Endothelial cell of umbilical vein (primary cell): ENCODE results near the gene PRKAR1B. TPM values are rescaled to one million over a fixed set of nuclear protein-coding genes. Genes with fewer than 3 reads are reported as not detected.

Experiments used
- BruUV-seq: library from RNA; stranded (reverse); fragments of 400-500 nt; replicated peaks from 2 replicates; lab custom pipeline; 2021; lab: Mats Ljungman, UMichigan
- CTCF ChIA-PET: fragments of 300-600, 350-600 bp; sonication (Branson Sonifier 250); formaldehyde crosslinking; loops from one replicate; lab custom pipeline; 2021; ENCODE audit warnings: antibody characterized with exemption, inconsistent platforms; lab: Charles Lee
- POLR2A ChIA-PET: fragments of 300-600, 350-600 bp; sonication (Branson Sonifier 250); formaldehyde crosslinking; loops from one replicate; lab custom pipeline; 2021; ENCODE audit warnings: antibody characterized with exemption, inconsistent platforms; lab: Charles Lee
- DNase-seq: peaks from one replicate; pipeline ENCODE4 v3.0.0-alpha.2; 2011; ENCODE audit warnings: low read depth, low spot score
- FAIRE-seq: peaks from 2 replicates; lab custom pipeline; 2011; peaks lifted over from hg19 to GRCh38; lab: Jason Lieb, UNC
- H2AFZ ChIP-seq: 2 replicates; pipeline ENCODE4 v1.6.0; 2012; ENCODE audit warnings: low read depth, low read length, control low read depth, inconsistent platforms
- H3K27ac ChIP-seq: 2 replicates; pipeline ENCODE4 v1.5.1; 2011; ENCODE audit warnings: low read depth, mild to moderate bottlenecking, control low read depth, low read length, moderate library complexity; ENCODE audit not compliant: insufficient read depth
- H3K27me3 ChIP-seq, 2 experiments: 2 replicates each; pipeline versions ENCODE4 v1.6.0 to v1.6.1; 2011; ENCODE audit warnings: low read length in 2 of 2, mixed read lengths in 1 of 2; ENCODE audit not compliant: control insufficient read depth in 2 of 2, insufficient read depth in 2 of 2
- H3K36me3 ChIP-seq, 2 experiments: 2 replicates in 1 of 2; 3 replicates in 1 of 2; pipeline ENCODE4 v1.5.1; 2011; ENCODE audit warnings: low read length in 2 of 2, mild to moderate bottlenecking in 1 of 2, moderate library complexity in 1 of 2; ENCODE audit not compliant: control insufficient read depth in 2 of 2, insufficient read depth in 2 of 2; ENCODE audit errors: extremely low read depth in 1 of 2
- H3K4me1 ChIP-seq: 3 replicates; pipeline ENCODE4 v1.5.1; 2011; ENCODE audit warnings: mild to moderate bottlenecking, low read length; ENCODE audit not compliant: control insufficient read depth, insufficient read depth; ENCODE audit errors: extremely low read depth
- H3K4me2 ChIP-seq: 2 replicates; pipeline ENCODE4 v1.6.1; 2011; ENCODE audit warnings: low read length, control low read depth, mixed read lengths; ENCODE audit not compliant: insufficient read depth
- H3K4me3 ChIP-seq, 3 experiments: fragments of 200-600 bp in 1 of 3; sonication (generic), shearing (Covaris generic) in 1 of 3; replicated peaks in 1 of 3; 2 replicates each; pipeline ENCODE4 v1.5.1; 2011 to 2016; ENCODE audit warnings: control low read depth in 3 of 3, low read length in 3 of 3, mild to moderate bottlenecking in 2 of 3, inconsistent platforms in 1 of 3, low read depth in 1 of 3, moderate library complexity in 1 of 3; ENCODE audit not compliant: insufficient read depth in 1 of 3
- H3K79me2 ChIP-seq: 2 replicates; pipeline ENCODE4 v1.6.0; 2012; ENCODE audit warnings: low read length, inconsistent platforms; ENCODE audit not compliant: control insufficient read depth, insufficient read depth
- H3K9ac ChIP-seq: replicated peaks from 2 replicates; pipeline ENCODE3; 2011; ENCODE audit warnings: low read length, control low read depth; ENCODE audit not compliant: insufficient read depth; ENCODE audit errors: extremely low read depth
- H3K9me1 ChIP-seq: replicated peaks from 3 replicates; pipeline ENCODE4 v1.6.0; 2011; ENCODE audit warnings: mild to moderate bottlenecking, low read length; ENCODE audit not compliant: control insufficient read depth, insufficient read depth; ENCODE audit errors: extremely low read depth
- H3K9me3 ChIP-seq: replicated peaks from 2 replicates; pipeline ENCODE4 v1.5.1; 2012; ENCODE audit warnings: low read length, inconsistent platforms; ENCODE audit not compliant: control insufficient read depth, insufficient read depth
- H4K20me1 ChIP-seq: replicated peaks from 2 replicates; pipeline ENCODE3; 2011; ENCODE audit warnings: mild to moderate bottlenecking, low read length; ENCODE audit not compliant: control insufficient read depth, insufficient read depth; ENCODE audit errors: extremely low read depth
- CTCF ChIP-seq, 2 donors: IDR thresholded peaks; 1 replicate in 1 of 2; 2 replicates in 1 of 2; pipeline ENCODE4 v1.5.1; 2011; ENCODE audit warnings: low read length in 2 of 2, mild to moderate bottlenecking in 2 of 2, moderate library complexity in 2 of 2, control low read depth in 1 of 2, inconsistent platforms in 1 of 2, low read depth in 1 of 2; ENCODE audit not compliant: insufficient read depth in 1 of 2; ENCODE audit errors: extremely low read depth in 1 of 2
- FOS ChIP-seq: IDR thresholded peaks from 2 replicates; pipeline ENCODE4 v1.6.1; 2011; ENCODE audit warnings: mild to moderate bottlenecking, low read length, moderate library complexity, borderline replicate concordance; ENCODE audit not compliant: insufficient read depth
- JUN ChIP-seq: IDR thresholded peaks from 2 replicates; pipeline ENCODE4 v1.6.1; 2011; ENCODE audit warnings: borderline replicate concordance, low read depth; ENCODE audit not compliant: insufficient read length, insufficient read depth
- POLR2A ChIP-seq: IDR thresholded peaks from 2 replicates; pipeline ENCODE4 v1.6.1; 2012; ENCODE audit warnings: low read depth, mild to moderate bottlenecking, control low read depth, low read length
- POLR2AphosphoS5 ChIP-seq: IDR thresholded peaks from 2 replicates; pipeline ENCODE4 v1.6.1; 2012; ENCODE audit warnings: low read depth, mild to moderate bottlenecking, control low read depth, low read length, moderate library complexity; ENCODE audit not compliant: insufficient read depth
- dilution Hi-C: fragments of 300-500 bp; cut with MboI; formaldehyde crosslinking; loops from one replicate; pipeline ENCODE4 v1.15.0; 2019; ENCODE audit warnings: low sequenced_read_pairs; ENCODE audit not compliant: extremely low pct_ligation_motif_present
- intact Hi-C: fragments of 100-400 bp; cut with micrococcal nuclease; formaldehyde crosslinking; loops from one replicate; pipeline ENCODE4 v1.10.0; 2022
- polyA plus RNA-seq, 4 experiments: library from polyadenylated mRNA; depleted of rRNA in 3 of 4; stranded (reverse) in 3 of 4; unstranded in 1 of 4; fragments of >200 nt; gene quantifications; 2 replicates each; pipeline versions ENCODE4 v1.2.1 to v1.2.3, GENCODE V29; 2011 to 2012; ENCODE audit warnings: missing spikeins in 1 of 4
- total RNA-seq: library from RNA; stranded (reverse); gene quantifications from 2 replicates; pipeline ENCODE4 v1.2.3, GENCODE V29; 2021

Gene PRKAR1B
- total and polyA plus RNA-seq, 2 donors (not counting 3 experiments of a cell fraction or from before 2014, with no cell fraction given), result 15.4 to 29.2 TPM

- no TSS peak for BruUV-seq
- POLR2A ChIA-PET, result no interaction called here
- Histone ChIP-seq H3K27ac (no peak overlapping the region), H3K36me3 (peaks cover 6 to 11% of the 10 kb centered on the region in 2 experiments), H2AFZ (no peak overlapping the region), H3K9me3 (no peaks in the 10 kb centered on the region), H3K27me3 (no peaks in the 10 kb centered on the region), H4K20me1 (no peaks in the 10 kb centered on the region), H3K79me2 (peaks cover 10% of the 10 kb centered on the region), H3K4me2 (no peak overlapping the region), H3K4me3 (no peak overlapping the region), H3K9ac (no peak overlapping the region), H3K4me1 (peaks cover 4% of the 10 kb centered on the region), H3K9me1 (no peaks in the 10 kb centered on the region)
- DNase-seq, result no peak
- dilution Hi-C loops, result no loop called here
- no peak for TF ChIP-seq CTCF (IDR thresholded peaks at IDR 0.05; ENCODE audit: extremely low read depth in 1 of 2, insufficient read depth in 1 of 2, low read depth in 1 of 2, low read length in 2 of 2)
- TF ChIP-seq POLR2AphosphoS5, result no peak
- TF ChIP-seq POLR2A, result no peak
- TF ChIP-seq FOS, result no peak
- TF ChIP-seq JUN, result no peak
- no peak for FAIRE-seq
- CTCF ChIA-PET, result no interaction called here
- intact Hi-C loops, result no loop called here
These were observed 19.3 kb upstream of the PRKAR1B start for GRCh38 chr7:746155-747061.
